GM18909 (cell line): ENCODE data around the gene NUDT16.
"Not testable (repeated sequence)": the region's sequence is repeated elsewhere in the genome, so short reads cannot be mapped to it uniquely, and the experiment has no call there.

ENCODE experiments used
- ATAC-seq: cut with Tn5 transposase; IDR thresholded peaks from one replicate; pipeline ENCODE4 v1.9.1; 2021; ENCODE audit warnings: mild to moderate bottlenecking; ENCODE audit not compliant: unreplicated experiment, poor library complexity

The NUDT16 gene

GRCh38 chr3:131381445-131382291, at the start of gene NUDT16:
NUDT16 (plus strand) TSS chr3:131381774; CDS start chr3:131381805, 31 bp downstream.
- ATAC-seq: peak; percentile 98

GRCh38 chr3:131338948-131339640, 42.5 kb upstream of the NUDT16 start:
- no peak for ATAC-seq

GRCh38 chr3:131341761-131342160, 39.8 kb upstream of the NUDT16 start:
- ATAC-seq: no peak

- ATAC-seq: no peak
Observed at GRCh38 chr3:131348911-131349310, 32.7 kb upstream of the NUDT16 start.

- no peak for ATAC-seq
Observed at GRCh38 chr3:131349454-131349853, 32.1 kb upstream of the NUDT16 start.

- no peak for ATAC-seq
Observed at GRCh38 chr3:131349946-131350347, 31.6 kb upstream of the NUDT16 start.

GRCh38 chr3:131350506-131350905, 31.1 kb upstream of the NUDT16 start:
- ATAC-seq: no peak

GRCh38 chr3:131353016-131353877, 28.3 kb upstream of the NUDT16 start:
- peak; percentile 54 for ATAC-seq

- peak; percentile 10 for ATAC-seq
Observed at GRCh38 chr3:131353986-131354385, 27.6 kb upstream of the NUDT16 start.

- ATAC-seq: no peak
Observed at GRCh38 chr3:131356006-131356595, 25.5 kb upstream of the NUDT16 start.

- ATAC-seq: no peak
Observed at GRCh38 chr3:131357275-131357674, 24.3 kb upstream of the NUDT16 start.

- no peak for ATAC-seq
Observed at GRCh38 chr3:131360191-131360755, 21.3 kb upstream of the NUDT16 start.

- not testable (repeated sequence) for ATAC-seq
Observed at GRCh38 chr3:131361066-131361463, 20.5 kb upstream of the NUDT16 start.

- ATAC-seq: peak; percentile 98
Observed at GRCh38 chr3:131361464-131362421, 19.8 kb upstream of the NUDT16 start.

- no peak for ATAC-seq
Observed at GRCh38 chr3:131363275-131363674, 18.3 kb upstream of the NUDT16 start.

- ATAC-seq: no peak
Observed at GRCh38 chr3:131370935-131371687, 10.5 kb upstream of the NUDT16 start.

- ATAC-seq: no peak
Observed at GRCh38 chr3:131371688-131372066, 9.9 kb upstream of the NUDT16 start.

GRCh38 chr3:131374741-131375140, 6.8 kb upstream of the NUDT16 start:
- ATAC-seq: no peak
